Endothelial cell of umbilical vein (primary cell): ENCODE data around the gene ARHGAP10. TPM values are rescaled to one million over a fixed set of nuclear protein-coding genes. Genes with fewer than 3 reads are reported as not detected.

Source experiments
- BruUV-seq: library from RNA; stranded (reverse); fragments of 400-500 nt; replicated peaks from 2 replicates; lab custom pipeline; 2021; lab: Mats Ljungman, UMichigan
- CTCF ChIA-PET: fragments of 300-600, 350-600 bp; sonication (Branson Sonifier 250); formaldehyde crosslinking; loops from one replicate; lab custom pipeline; 2021; ENCODE audit warnings: antibody characterized with exemption, inconsistent platforms; lab: Charles Lee
- POLR2A ChIA-PET: fragments of 300-600, 350-600 bp; sonication (Branson Sonifier 250); formaldehyde crosslinking; loops from one replicate; lab custom pipeline; 2021; ENCODE audit warnings: antibody characterized with exemption, inconsistent platforms; lab: Charles Lee
- DNase-seq: peaks from one replicate; pipeline ENCODE4 v3.0.0-alpha.2; 2011; ENCODE audit warnings: low read depth, low spot score
- FAIRE-seq: peaks from 2 replicates; lab custom pipeline; 2011; peaks lifted over from hg19 to GRCh38; lab: Jason Lieb, UNC
- H2AFZ ChIP-seq: 2 replicates; pipeline ENCODE4 v1.6.0; 2012; ENCODE audit warnings: low read depth, low read length, control low read depth, inconsistent platforms
- H3K27ac ChIP-seq: 2 replicates; pipeline ENCODE4 v1.5.1; 2011; ENCODE audit warnings: low read depth, mild to moderate bottlenecking, control low read depth, low read length, moderate library complexity; ENCODE audit not compliant: insufficient read depth
- H3K27me3 ChIP-seq, 2 experiments: 2 replicates each; pipeline versions ENCODE4 v1.6.0 to v1.6.1; 2011; ENCODE audit warnings: low read length in 2 of 2, mixed read lengths in 1 of 2; ENCODE audit not compliant: control insufficient read depth in 2 of 2, insufficient read depth in 2 of 2
- H3K36me3 ChIP-seq, 2 experiments: 2 replicates in 1 of 2; 3 replicates in 1 of 2; pipeline ENCODE4 v1.5.1; 2011; ENCODE audit warnings: low read length in 2 of 2, mild to moderate bottlenecking in 1 of 2, moderate library complexity in 1 of 2; ENCODE audit not compliant: control insufficient read depth in 2 of 2, insufficient read depth in 2 of 2; ENCODE audit errors: extremely low read depth in 1 of 2
- H3K4me1 ChIP-seq: 3 replicates; pipeline ENCODE4 v1.5.1; 2011; ENCODE audit warnings: mild to moderate bottlenecking, low read length; ENCODE audit not compliant: control insufficient read depth, insufficient read depth; ENCODE audit errors: extremely low read depth
- H3K4me2 ChIP-seq: 2 replicates; pipeline ENCODE4 v1.6.1; 2011; ENCODE audit warnings: low read length, control low read depth, mixed read lengths; ENCODE audit not compliant: insufficient read depth
- H3K4me3 ChIP-seq, 3 experiments: fragments of 200-600 bp in 1 of 3; sonication (generic), shearing (Covaris generic) in 1 of 3; replicated peaks in 1 of 3; 2 replicates each; pipeline ENCODE4 v1.5.1; 2011 to 2016; ENCODE audit warnings: control low read depth in 3 of 3, low read length in 3 of 3, mild to moderate bottlenecking in 2 of 3, inconsistent platforms in 1 of 3, low read depth in 1 of 3, moderate library complexity in 1 of 3; ENCODE audit not compliant: insufficient read depth in 1 of 3
- H3K79me2 ChIP-seq: 2 replicates; pipeline ENCODE4 v1.6.0; 2012; ENCODE audit warnings: low read length, inconsistent platforms; ENCODE audit not compliant: control insufficient read depth, insufficient read depth
- H3K9ac ChIP-seq: replicated peaks from 2 replicates; pipeline ENCODE3; 2011; ENCODE audit warnings: low read length, control low read depth; ENCODE audit not compliant: insufficient read depth; ENCODE audit errors: extremely low read depth
- H3K9me1 ChIP-seq: replicated peaks from 3 replicates; pipeline ENCODE4 v1.6.0; 2011; ENCODE audit warnings: mild to moderate bottlenecking, low read length; ENCODE audit not compliant: control insufficient read depth, insufficient read depth; ENCODE audit errors: extremely low read depth
- H3K9me3 ChIP-seq: replicated peaks from 2 replicates; pipeline ENCODE4 v1.5.1; 2012; ENCODE audit warnings: low read length, inconsistent platforms; ENCODE audit not compliant: control insufficient read depth, insufficient read depth
- H4K20me1 ChIP-seq: replicated peaks from 2 replicates; pipeline ENCODE3; 2011; ENCODE audit warnings: mild to moderate bottlenecking, low read length; ENCODE audit not compliant: control insufficient read depth, insufficient read depth; ENCODE audit errors: extremely low read depth
- EZH2 ChIP-seq: IDR thresholded peaks from 2 replicates; pipeline ENCODE4 v1.6.1; 2012; ENCODE audit warnings: borderline replicate concordance, low read depth, mild to moderate bottlenecking, moderate library complexity, low read length, inconsistent platforms; ENCODE audit not compliant: severe bottlenecking
- FOS ChIP-seq: IDR thresholded peaks from 2 replicates; pipeline ENCODE4 v1.6.1; 2011; ENCODE audit warnings: mild to moderate bottlenecking, low read length, moderate library complexity, borderline replicate concordance; ENCODE audit not compliant: insufficient read depth
- GATA2 ChIP-seq: IDR thresholded peaks from 2 replicates; pipeline ENCODE4 v1.7.0; 2011; ENCODE audit warnings: low read depth, mild to moderate bottlenecking, moderate library complexity, mixed read lengths, low read length; ENCODE audit not compliant: insufficient read length, insufficient read depth
- JUN ChIP-seq: IDR thresholded peaks from 2 replicates; pipeline ENCODE4 v1.6.1; 2011; ENCODE audit warnings: borderline replicate concordance, low read depth; ENCODE audit not compliant: insufficient read length, insufficient read depth
- MYC ChIP-seq: IDR thresholded peaks from one replicate; pipeline ENCODE4 v1.6.1; 2011; ENCODE audit warnings: mild to moderate bottlenecking, low read depth, low read length
- POLR2A ChIP-seq: IDR thresholded peaks from 2 replicates; pipeline ENCODE4 v1.6.1; 2012; ENCODE audit warnings: low read depth, mild to moderate bottlenecking, control low read depth, low read length
- POLR2AphosphoS5 ChIP-seq: IDR thresholded peaks from 2 replicates; pipeline ENCODE4 v1.6.1; 2012; ENCODE audit warnings: low read depth, mild to moderate bottlenecking, control low read depth, low read length, moderate library complexity; ENCODE audit not compliant: insufficient read depth
- dilution Hi-C: fragments of 300-500 bp; cut with MboI; formaldehyde crosslinking; loops from one replicate; pipeline ENCODE4 v1.15.0; 2019; ENCODE audit warnings: low sequenced_read_pairs; ENCODE audit not compliant: extremely low pct_ligation_motif_present
- intact Hi-C: fragments of 100-400 bp; cut with micrococcal nuclease; formaldehyde crosslinking; loops from one replicate; pipeline ENCODE4 v1.10.0; 2022
- polyA plus RNA-seq, 4 experiments: library from polyadenylated mRNA; depleted of rRNA in 3 of 4; stranded (reverse) in 3 of 4; unstranded in 1 of 4; fragments of >200 nt; gene quantifications; 2 replicates each; pipeline versions ENCODE4 v1.2.1 to v1.2.3, GENCODE V29; 2011 to 2012; ENCODE audit warnings: missing spikeins in 1 of 4
- total RNA-seq: library from RNA; stranded (reverse); gene quantifications from 2 replicates; pipeline ENCODE4 v1.2.3, GENCODE V29; 2021
- TF ChIP-seq, protein P1 (sequence below): IDR thresholded peaks from 2 replicates; pipeline ENCODE4 v1.6.1; 2011; ENCODE audit not compliant: insufficient read depth, insufficient read length
- TF ChIP-seq, protein P2 (sequence below), 2 donors: IDR thresholded peaks; 1 replicate in 1 of 2; 2 replicates in 1 of 2; pipeline ENCODE4 v1.5.1; 2011; ENCODE audit warnings: low read length in 2 of 2, mild to moderate bottlenecking in 2 of 2, moderate library complexity in 2 of 2, control low read depth in 1 of 2, inconsistent platforms in 1 of 2, low read depth in 1 of 2; ENCODE audit not compliant: insufficient read depth in 1 of 2; ENCODE audit errors: extremely low read depth in 1 of 2

ARHGAP10 gene
- total and polyA plus RNA-seq, 2 donors (not counting 3 experiments of a cell fraction or from before 2014, with no cell fraction given) = 20.4 to 36.7 TPM

DNA sequence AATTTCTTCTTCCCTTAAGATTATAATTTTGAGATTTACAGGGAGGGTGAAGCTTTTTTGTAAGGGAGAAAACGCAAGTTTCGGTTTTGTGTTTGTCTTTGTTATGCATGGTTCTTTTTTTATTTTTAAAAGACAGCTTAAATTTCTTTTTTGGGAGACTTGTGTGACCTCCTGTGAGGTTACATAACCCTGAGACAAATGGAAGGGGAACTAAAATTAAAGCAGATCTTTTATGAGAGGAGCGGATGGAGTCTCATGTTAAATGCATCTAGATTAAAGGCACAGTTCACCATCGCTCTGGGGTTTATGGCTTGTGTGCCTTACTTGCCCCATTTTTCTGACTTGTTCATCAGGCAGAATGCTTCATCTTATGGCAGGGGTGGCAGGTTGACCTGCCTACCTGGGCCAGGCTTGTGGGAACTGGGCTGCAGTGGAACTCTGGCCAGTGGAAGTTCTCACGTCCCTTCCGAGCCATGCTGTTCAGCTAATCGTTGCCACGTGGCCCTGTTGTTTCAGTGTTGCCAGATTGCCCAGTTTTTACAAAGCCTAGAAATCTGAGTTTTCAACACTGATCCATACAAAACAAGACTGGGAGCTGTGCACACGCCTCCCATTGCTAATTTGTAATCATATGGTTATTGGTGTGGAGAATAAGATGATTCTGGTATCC is 291.8 kb downstream of the ARHGAP10 start:
- H4K20me1 ChIP-seq = no peaks in the 10 kb centered on the region
- H3K4me3 ChIP-seq = no peak overlapping the region
- no peak overlapping the region for H3K27ac ChIP-seq
- CTCF ChIA-PET = interaction anchor here (1.3 kb wide), 1 partner anchor 40 kb away, joined by 6 read pairs; no protein-coding TSS in a partner anchor
- dilution Hi-C loops = no loop called here
- no peak for FAIRE-seq
- H3K27me3 ChIP-seq = no peaks in the 10 kb centered on the region
- no peak overlapping the region for H2AFZ ChIP-seq
- TF ChIP-seq GATA2 = no peak
- no peak for TF ChIP-seq EZH2
- TF ChIP-seq, protein P1, sequence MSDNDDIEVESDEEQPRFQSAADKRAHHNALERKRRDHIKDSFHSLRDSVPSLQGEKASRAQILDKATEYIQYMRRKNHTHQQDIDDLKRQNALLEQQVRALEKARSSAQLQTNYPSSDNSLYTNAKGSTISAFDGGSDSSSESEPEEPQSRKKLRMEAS = no peak
- TF ChIP-seq MYC = no peak
- TF ChIP-seq POLR2A = no peak
- no peak for TF ChIP-seq JUN
- no peak for TF ChIP-seq POLR2AphosphoS5
- TF ChIP-seq FOS = no peak
- TF ChIP-seq, protein P2, sequence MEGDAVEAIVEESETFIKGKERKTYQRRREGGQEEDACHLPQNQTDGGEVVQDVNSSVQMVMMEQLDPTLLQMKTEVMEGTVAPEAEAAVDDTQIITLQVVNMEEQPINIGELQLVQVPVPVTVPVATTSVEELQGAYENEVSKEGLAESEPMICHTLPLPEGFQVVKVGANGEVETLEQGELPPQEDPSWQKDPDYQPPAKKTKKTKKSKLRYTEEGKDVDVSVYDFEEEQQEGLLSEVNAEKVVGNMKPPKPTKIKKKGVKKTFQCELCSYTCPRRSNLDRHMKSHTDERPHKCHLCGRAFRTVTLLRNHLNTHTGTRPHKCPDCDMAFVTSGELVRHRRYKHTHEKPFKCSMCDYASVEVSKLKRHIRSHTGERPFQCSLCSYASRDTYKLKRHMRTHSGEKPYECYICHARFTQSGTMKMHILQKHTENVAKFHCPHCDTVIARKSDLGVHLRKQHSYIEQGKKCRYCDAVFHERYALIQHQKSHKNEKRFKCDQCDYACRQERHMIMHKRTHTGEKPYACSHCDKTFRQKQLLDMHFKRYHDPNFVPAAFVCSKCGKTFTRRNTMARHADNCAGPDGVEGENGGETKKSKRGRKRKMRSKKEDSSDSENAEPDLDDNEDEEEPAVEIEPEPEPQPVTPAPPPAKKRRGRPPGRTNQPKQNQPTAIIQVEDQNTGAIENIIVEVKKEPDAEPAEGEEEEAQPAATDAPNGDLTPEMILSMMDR (IDR thresholded peaks at IDR 0.05; ENCODE audit: extremely low read depth in 1 of 2, insufficient read depth in 1 of 2, low read depth in 1 of 2, low read length in 2 of 2) = no peak
- no TSS peak for BruUV-seq
- H3K79me2 ChIP-seq = no peaks in the 10 kb centered on the region
- H3K9me1 ChIP-seq = no peaks in the 10 kb centered on the region
- POLR2A ChIA-PET = no interaction called here
- H3K4me2 ChIP-seq = no peak overlapping the region
- H3K4me1 ChIP-seq = no peaks in the 10 kb centered on the region
- no peak overlapping the region for H3K9ac ChIP-seq
- no peaks in the 10 kb centered on the region for H3K9me3 ChIP-seq
- intact Hi-C loops = loop anchor here (5.0 kb wide), 1 partner anchor 1239 kb away; no protein-coding TSS in a partner anchor
- DNase-seq = no peak
- H3K36me3 ChIP-seq = no peaks in the 10 kb centered on the region
